Right lobe of liver (tissue), 4 donors: ENCODE results near the gene SERINC2.

Source experiments
- CTCF ChIP-seq, 4 donors: fragments of 200-600 bp in 3 of 4; fragments of 450-650 bp in 1 of 4; IDR thresholded peaks; one replicate each; pipeline versions ENCODE4 v1.5.1 to v1.8.0; 2016 to 2022; ENCODE audit warnings: antibody characterized with exemption in 4 of 4, mild to moderate bottlenecking in 2 of 4
- POLR2A ChIP-seq: fragments of 450-650 bp; IDR thresholded peaks from one replicate; pipeline ENCODE4 v1.6.1; 2017; ENCODE audit warnings: antibody characterized with exemption, mild to moderate bottlenecking
- donor health status: DM: no; HTN: no; CAD: no.
- donor health status: DM: no; HTN: no; CAD: no.
- donor health status: DM: no; HTN: yes; CAD: no.

DNA sequence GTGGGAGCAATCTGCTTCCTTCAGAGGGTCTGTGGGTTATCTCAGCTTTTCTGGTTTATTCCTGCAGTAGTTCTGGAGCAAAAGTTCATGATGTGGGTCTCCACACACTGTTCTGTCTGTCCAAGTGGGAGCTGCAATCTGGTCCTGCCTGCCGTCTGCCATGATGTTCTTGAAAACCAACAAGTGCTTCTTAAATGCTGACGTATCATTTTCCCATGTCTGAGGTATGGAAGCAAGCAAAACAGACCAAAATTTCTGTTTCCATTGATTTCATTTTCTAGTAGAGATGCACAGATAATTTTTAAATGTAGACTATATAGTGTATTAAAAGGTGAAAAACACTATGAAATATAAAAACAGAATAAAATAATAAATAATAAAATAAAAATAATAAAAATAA lies 65.2 kb downstream of the SERINC2 start:
- TF ChIP-seq POLR2A (no peak), CTCF (IDR thresholded peaks at IDR 0.05) (no peak)
